Glomerular endothelial cell (primary cell): ENCODE data around the gene C12orf42. TPM values are rescaled to one million over a fixed set of nuclear protein-coding genes. Genes with fewer than 3 reads are reported as not detected.

Source experiments
- DNase-seq: peaks from one replicate; pipeline ENCODE4 v3.0.0-alpha.2; 2011; ENCODE audit warnings: low read depth, low spot score; ENCODE audit errors: extremely low read depth
- total RNA-seq: library from RNA; depleted of rRNA; stranded (reverse); fragments of >200 nt; gene quantifications from 2 replicates; pipeline ENCODE4 v1.2.3, GENCODE V29; 2015

Gene C12orf42
- not detected in 2 replicates for total RNA-seq

DNA sequence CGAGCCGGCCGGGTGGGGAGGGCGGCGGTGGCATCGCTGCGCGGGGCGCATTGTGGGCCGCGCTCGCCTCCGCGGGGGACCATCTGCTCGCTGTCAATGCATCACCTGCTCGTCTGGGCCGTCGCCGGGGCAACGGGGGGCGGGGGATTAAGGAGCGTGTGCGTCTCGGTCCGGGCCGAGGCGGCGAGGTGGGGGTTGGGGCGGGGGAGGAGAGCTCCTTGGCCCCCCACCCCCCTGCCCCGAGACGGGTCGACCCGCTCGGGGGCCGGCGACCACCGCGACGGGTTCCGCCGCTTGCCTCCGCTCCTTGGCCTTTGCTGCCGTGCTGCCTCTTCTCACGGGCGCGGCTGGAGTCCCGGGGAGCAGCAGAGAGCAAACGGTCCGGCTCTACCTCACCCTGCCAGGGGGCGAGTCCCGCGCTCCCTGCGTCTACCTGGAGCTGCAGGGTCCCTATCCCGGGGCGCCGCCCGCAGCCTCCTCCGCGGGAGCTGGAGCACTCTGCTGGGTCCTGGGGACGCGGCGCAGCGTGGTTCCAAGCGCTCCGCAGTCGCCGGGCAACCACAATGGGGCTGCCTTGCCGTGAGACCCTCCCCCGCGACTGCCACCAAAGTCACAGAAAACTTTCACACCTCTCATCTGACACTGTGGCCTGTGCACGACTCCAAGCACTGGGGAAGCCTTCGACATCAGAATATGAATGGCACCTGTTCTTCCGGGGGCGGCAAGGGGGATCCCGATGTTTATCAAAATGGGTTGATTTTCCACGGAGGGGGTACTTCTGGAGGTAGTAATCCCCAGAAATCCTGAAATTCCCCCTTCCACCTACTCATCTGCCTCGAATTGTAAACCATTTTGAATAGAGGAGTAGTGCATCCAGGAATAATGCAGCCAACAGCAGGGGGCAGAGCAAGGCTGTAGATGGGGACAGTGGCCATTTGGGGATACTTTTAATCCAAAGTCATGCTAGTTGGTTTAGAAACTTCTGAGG is at the start of gene C12orf42:
Gene C12orf42 (minus strand): TSS at position 500 of the 988 bp plus-strand sequence. CDS start 17,542 bp downstream, outside the sequence.
- no peak for DNase-seq

- DNase-seq: no peak
Observed at GRCh38 chr12:103542078-103542477, 46.3 kb upstream of the C12orf42 start.

- DNase-seq: no peak
Observed at GRCh38 chr12:103540319-103540718, 44.6 kb upstream of the C12orf42 start.

- DNase-seq: no peak
Observed at GRCh38 chr12:103538397-103538796, 42.6 kb upstream of the C12orf42 start.

GRCh38 chr12:103530307-103531066 is 34.7 kb upstream of the C12orf42 start:
- no peak for DNase-seq

DNA sequence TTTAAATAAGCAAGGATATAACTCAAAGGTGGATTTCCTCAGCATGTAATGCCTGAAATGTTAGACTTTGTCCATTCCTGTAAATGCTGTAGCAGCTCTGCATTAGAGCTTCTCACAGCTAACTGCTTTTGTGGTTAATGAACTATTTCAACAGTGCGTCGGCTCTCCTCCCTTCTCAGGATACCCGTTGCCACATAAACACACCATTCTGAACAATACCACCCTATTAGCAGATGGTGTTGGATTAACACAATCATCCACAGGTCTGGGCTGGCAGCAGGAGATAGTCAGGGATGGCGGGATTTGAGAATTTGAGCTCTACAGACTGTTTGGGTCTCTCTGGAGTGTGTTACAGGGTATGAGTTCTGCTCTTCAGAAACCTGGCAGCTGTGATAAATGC is 33.5 kb upstream of the C12orf42 start:
- DNase-seq: no peak

DNA sequence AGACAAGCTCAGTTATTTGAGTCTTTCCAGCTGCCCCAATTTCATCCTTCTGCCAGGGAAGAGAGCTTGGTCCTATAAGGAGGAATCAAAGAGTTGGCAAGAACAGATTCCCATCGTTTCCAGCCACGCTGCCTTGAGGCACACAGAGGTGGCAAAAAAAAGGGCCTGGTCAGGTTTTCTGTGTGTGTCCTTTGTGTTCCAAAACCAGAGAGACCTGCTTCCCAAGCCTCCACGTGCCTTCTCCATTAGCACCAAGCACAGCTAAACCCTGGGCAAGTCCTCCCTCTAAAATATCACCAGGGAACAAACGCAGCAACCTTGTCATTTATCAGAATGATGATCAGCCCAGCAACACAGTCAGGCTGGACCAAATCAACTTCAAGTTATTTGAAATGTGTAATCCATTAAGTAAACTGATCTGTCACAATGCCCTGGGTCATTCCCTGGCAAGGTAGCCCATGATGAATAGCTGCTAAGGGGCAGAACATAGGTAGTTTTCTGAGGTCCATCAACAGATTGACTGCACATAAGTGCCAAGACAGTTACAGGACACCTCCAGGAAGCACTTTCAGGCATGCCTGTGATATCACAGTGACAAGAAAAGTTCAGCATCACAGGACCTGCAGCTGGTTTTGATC is 28.6 kb upstream of the C12orf42 start:
- DNase-seq: no peak

- DNase-seq: no peak
Observed at GRCh38 chr12:103523771-103524170, 28.0 kb upstream of the C12orf42 start.

DNA sequence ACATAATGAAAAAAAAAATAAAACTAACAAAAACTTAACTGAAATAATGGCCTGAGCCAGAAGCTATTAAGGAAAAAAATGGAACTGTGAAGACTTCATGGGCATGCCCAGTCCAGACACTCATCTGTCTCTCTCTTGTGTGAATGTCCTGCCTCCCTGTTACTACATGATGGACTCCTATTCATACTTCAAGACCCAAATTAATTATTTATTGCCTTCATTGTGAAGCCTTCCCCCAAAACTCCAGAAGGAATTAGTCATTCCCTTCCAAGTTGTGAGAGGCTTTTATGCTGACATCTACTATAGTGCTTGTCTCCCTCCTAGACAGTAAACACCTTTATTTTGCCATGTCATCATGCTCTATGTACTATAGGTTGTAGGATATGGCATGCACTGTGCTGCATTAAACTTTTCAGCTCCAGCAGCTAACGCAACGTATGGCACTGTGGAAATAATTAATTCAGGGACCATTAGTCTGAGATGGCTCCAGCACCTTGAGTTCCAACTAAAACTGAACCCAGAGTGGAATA is 25.0 kb upstream of the C12orf42 start:
- no peak for DNase-seq

DNA sequence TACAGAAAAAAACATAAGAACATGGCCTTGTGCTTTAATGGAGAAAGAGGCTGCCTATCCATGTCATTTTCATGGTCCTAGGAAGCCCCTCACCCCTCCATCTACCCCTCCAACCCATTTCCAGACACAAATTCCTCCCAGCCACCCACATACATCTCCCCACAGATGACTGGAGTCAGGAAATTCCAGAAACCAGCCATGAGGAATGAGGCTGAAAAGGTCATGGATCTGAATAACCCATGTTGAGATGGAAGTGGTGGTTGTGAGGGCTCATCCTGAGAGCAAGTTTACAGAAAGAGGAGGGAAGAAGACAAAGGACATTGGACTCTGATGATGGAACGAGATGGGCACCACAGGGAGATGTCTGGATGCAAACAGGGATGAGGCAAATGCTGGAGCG is 23.9 kb upstream of the C12orf42 start:
- DNase-seq: no peak

DNA sequence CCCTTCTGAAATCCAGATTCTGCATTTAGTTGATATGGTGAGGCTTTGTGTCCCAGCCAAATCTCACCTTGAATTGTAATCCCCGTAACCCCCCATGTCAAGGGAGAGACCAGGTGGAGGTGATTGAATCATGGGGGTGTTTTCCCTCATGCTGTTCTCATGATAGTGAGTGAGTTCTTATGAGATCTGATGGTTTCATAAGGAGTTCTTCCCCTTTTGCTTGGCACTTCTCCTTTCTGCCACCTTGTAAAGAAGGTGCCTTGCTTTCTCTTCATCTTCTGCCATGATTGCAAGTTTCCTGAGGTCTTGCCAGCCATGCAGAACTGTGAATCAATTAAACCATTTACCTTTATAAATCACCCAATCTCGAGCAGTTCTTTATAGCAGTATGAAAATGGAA is 23.1 kb upstream of the C12orf42 start:
- no peak for DNase-seq

- no peak for DNase-seq
Observed at GRCh38 chr12:103517161-103517560, 21.4 kb upstream of the C12orf42 start.

DNA sequence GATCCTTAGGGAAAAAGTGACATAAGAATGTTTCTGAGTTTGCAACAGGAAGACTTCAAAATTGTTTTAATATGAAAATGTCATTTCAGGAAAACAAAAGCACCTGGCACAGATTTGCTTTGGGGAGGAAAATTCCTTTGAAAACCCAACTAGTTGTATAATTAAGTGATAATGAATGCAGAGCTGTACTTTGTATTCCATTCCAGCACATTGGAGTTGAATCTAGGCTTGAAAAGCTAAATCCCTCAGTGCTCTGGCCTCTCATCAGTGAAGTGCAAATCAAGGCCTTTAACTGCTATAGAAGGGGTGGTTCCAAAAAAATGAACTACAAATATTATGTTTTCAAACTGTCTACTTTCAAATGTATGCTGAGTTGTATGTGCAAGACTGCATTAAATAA is 19.6 kb upstream of the C12orf42 start:
- DNase-seq: no peak

GRCh38 chr12:103513875-103514274 is 18.1 kb upstream of the C12orf42 start:
- no peak for DNase-seq

DNA sequence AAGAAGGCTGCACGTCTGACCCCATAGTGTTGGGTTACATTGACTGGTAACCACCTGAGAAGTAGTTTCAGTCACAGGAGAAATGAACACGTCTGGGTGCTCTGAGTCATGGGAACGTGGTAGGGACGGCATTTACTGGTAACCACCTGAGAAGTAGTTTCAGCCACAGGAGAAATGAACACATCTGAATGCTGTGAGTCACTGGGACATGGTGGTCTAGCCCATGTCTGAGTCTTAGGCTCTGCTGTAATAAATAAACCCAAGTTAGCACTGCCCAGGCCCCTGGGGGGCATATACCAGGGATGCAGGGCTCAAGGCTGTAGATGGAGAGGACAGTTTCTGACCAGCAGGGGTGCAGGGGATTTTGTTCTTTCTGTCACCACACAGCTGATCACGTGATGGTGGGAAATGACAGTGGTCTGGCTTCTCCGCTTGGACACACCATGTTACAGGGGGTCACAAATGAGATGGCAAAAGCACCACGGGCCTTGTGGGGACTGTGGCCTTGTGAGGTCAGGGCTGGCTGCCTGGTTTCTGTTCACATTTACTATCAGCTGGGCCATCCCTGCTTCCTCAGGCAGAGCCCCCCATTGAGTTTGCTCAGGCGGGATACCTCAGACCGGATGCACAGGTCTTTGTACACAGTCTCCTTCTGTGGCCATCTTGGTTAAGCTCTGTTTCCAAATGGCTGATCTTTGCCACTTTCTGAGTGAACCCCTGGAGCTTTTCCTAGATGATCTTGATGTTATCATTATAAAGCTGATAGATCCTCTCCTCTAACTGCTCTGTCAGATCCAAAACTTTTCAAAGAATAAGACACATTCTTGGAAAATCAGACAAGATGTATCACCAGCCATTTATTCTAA is 9.8 kb upstream of the C12orf42 start:
- DNase-seq: no peak

DNA sequence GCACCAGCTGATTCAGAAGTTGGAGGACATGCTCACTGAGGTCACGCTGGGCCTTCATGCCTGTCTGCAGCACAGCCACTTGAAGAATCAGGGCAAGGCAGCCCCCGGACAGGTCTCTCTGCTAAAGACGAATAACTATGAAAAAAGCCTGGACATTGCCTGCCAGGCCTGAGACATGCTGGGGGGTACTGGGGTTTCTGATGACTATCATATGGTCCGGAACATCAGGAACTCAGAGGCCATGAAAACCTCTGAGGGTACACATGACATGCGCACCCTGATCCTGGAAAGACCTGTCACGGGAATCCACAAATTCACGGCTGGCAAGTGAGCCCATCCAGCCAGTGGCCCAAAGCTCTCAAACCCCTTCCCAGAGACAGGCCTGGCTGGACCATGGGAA is 8.8 kb upstream of the C12orf42 start:
- DNase-seq: no peak

DNA sequence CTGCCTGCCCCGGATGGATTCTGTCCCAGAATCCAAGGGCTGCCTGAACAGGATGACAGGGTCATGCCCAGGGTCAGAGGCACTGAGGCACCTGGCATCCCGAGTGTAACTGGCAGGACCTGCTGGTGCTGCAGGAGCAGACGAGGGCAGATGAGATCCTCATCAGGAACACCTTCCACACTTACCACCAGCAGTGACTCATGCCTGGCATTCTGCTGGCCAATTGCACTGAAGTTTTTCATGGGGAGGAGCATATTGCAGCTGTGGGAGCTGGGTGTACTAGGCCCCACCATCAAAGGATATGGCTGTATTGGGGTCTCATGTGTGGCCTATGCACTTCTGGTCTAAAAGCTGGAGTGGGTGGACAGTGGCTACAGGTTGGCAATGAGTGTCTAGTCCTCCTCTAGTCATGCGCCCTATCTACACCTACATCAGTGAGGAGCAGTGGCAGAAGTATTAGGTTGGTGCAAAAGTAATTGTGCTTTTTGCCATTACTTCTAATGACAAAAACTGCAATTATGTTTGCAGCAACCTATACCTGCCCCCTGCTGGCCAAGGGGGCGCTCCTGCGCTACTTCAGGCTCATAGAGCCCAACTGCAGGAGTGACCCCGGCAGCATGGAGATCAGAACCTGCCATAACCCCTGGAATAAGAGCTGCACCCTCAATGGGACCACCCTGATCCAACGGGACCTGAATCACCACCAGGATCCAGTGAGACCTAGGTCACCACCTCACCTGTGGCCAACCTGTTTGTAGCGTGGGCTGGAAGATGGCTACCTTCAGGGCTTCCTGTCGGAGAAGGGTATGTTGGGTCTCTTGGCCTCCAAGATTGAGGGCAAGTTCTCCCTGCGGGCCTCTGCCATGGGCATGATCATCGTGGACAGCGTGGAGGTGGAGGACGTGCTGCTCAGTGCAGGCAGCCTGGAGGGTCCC is 8.0 kb upstream of the C12orf42 start:
- no peak for DNase-seq

- no peak for DNase-seq
Observed at GRCh38 chr12:103501447-103501846, 5.7 kb upstream of the C12orf42 start.

- no peak for DNase-seq
Observed at GRCh38 chr12:103499571-103499970, 3.8 kb upstream of the C12orf42 start.
